Erythroblast (primary cell): ENCODE measurements around the gene JMJD7.

Experiments
- GATA1 ChIP-seq: IDR thresholded peaks from 2 replicates; pipeline ENCODE4 v1.6.1; 2011; ENCODE audit warnings: low read depth, mild to moderate bottlenecking, control low read depth, low read length, moderate library complexity
- POLR2A ChIP-seq: IDR thresholded peaks from 2 replicates; pipeline ENCODE4 v1.6.1; 2011; ENCODE audit warnings: mild to moderate bottlenecking, low read length

GRCh38 chr15:41817781-41818180 is 10.1 kb upstream of the JMJD7 start:
- TF ChIP-seq POLR2A, result no peak
- no peak for TF ChIP-seq GATA1
